ENCODE data around the gene SPATA31D4.

The SPATA31D4 gene

DNA sequence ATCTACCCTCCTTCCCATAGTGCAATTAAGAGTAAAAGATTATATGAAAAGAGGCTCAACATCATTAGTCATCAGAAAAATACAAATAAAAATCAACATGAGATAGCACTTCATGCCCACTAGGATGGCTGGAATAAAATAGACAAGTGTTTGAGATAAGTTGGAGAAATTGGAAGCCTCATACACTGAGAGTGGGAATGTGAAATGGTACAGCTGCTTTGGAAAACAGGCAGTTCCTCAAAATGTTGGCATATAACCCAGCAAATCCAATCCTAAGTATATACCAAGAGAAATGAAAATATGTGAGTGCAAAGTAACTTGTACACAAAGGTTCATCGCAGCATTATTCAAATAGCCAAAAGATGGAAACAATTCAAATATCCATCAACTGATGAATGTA, 24.9 kb downstream of the SPATA31D4 start:
- no peaks in the 10 kb centered on the region for H3K9me3 ChIP-seq (ENCODE audit: control insufficient read depth, insufficient read depth, low read depth, low read length)
- TF ChIP-seq ZNF529 (tag by site-specific recombination; IDR thresholded peaks at IDR 0.05; ENCODE audit: insufficient replicate concordance) (no peak), ZNF571 (tag by site-specific recombination; IDR thresholded peaks at IDR 0.05) (no peak), YY1 (tag by site-specific recombination; IDR thresholded peaks at IDR 0.05) (no peak), ZNF274 (IDR thresholded peaks at IDR 0.05; ENCODE audit: low read length) (no peak), ZNF274 (tag by site-specific recombination; IDR thresholded peaks at IDR 0.05; ENCODE audit: borderline replicate concordance) (no peak)
- ChIA-PET CTCF (no interaction called here), POLR2A (no interaction called here)
- no peak overlapping the region for H3K4me3 ChIP-seq (ENCODE audit: low read depth, low read length)
- no peak overlapping the region for H3K27ac ChIP-seq (ENCODE audit: extremely low read depth, low read depth, low read length)
- H3K36me3 ChIP-seq (ENCODE audit: control insufficient read depth in 2 of 2, insufficient read depth in 1 of 2, low read length in 2 of 2), result no peaks in the 10 kb centered on the region
- no peaks in the 10 kb centered on the region for H3K4me1 ChIP-seq (ENCODE audit: control insufficient read depth, insufficient read depth, low read length)

DNA sequence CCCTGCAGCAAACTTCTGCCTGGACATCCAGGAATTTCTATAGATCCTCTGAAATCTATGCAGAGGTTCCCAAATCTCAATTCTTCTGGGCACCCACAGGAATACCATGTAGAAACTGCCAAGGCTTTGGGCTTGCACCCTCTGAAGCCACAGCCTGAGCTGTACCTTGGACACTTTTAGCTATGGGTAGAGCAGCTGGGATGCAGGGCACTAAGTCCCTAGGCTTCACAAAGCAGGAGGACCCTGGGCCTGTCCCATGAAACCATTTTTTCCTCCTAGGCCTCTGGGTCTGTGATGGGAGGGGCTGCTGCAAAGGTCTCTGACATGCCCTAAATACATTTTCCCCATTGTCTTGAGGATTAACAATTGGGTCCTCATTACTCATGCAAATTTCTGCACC, 27.4 kb downstream of the SPATA31D4 start:
- TF ChIP-seq TRIM28 (IDR thresholded peaks at IDR 0.05; ENCODE audit: borderline replicate concordance, low read length) (peak; percentile 66; the same call in 1 of the 2 replicates), ZNF248 (tag by site-specific recombination; IDR thresholded peaks at IDR 0.05) (no peak), ZFP41 (tag by site-specific recombination; IDR thresholded peaks at IDR 0.05; ENCODE audit: borderline replicate concordance) (no peak), ZNF623 (tag by site-specific recombination; IDR thresholded peaks at IDR 0.05) (no peak), ZEB2 (tag by site-specific recombination; IDR thresholded peaks at IDR 0.05) (no peak), ZNF211 (tag by site-specific recombination; IDR thresholded peaks at IDR 0.05; ENCODE audit: low read depth) (no peak), ZNF140 (tag by site-specific recombination; IDR thresholded peaks at IDR 0.05) (no peak), ZNF768 (tag by site-specific recombination; IDR thresholded peaks at IDR 0.05) (no peak), ZNF132 (tag by site-specific recombination; IDR thresholded peaks at IDR 0.05; ENCODE audit: borderline replicate concordance) (no peak), ZNF585B (tag by site-specific recombination; IDR thresholded peaks at IDR 0.05) (peak; percentile 86), SETDB1 (IDR thresholded peaks at IDR 0.05; ENCODE audit: insufficient read length, low read length) (peak; percentile 79), ZSCAN23 (tag by site-specific recombination; IDR thresholded peaks at IDR 0.05) (no peak), ZNF433 (tag by site-specific recombination; IDR thresholded peaks at IDR 0.05; ENCODE audit: low read depth) (no peak), ZNF280D (tag by site-specific recombination; IDR thresholded peaks at IDR 0.05) (no peak), ZNF830 (tag by site-specific recombination; IDR thresholded peaks at IDR 0.05; ENCODE audit: low read depth) (no peak), ZNF530 (tag by site-specific recombination; IDR thresholded peaks at IDR 0.05; ENCODE audit: low read depth) (no peak), ZNF354C (tag by site-specific recombination; IDR thresholded peaks at IDR 0.05; ENCODE audit: borderline replicate concordance, low read depth) (no peak), ZNF302 (tag by site-specific recombination; IDR thresholded peaks at IDR 0.05; ENCODE audit: low read depth) (no peak), ZNF677 (tag by site-specific recombination; IDR thresholded peaks at IDR 0.05) (no peak), ZNF10 (tag by site-specific recombination; IDR thresholded peaks at IDR 0.05) (no peak), HOXC10 (CRISPR knock-in tag; IDR thresholded peaks at IDR 0.05) (no peak)
- ChIA-PET POLR2A (no interaction called here), CTCF (no interaction called here)
- H3K36me3 ChIP-seq (ENCODE audit: control insufficient read depth in 2 of 2, insufficient read depth in 1 of 2, low read length in 2 of 2), result no peaks in the 10 kb centered on the region
- H3K4me3 ChIP-seq (ENCODE audit: low read depth, low read length), result no peak overlapping the region
- no peaks in the 10 kb centered on the region for H3K9me3 ChIP-seq (ENCODE audit: control insufficient read depth, insufficient read depth, low read depth, low read length)
- no peak overlapping the region for H3K27ac ChIP-seq (ENCODE audit: extremely low read depth, low read depth, low read length)
- no peaks in the 10 kb centered on the region for H3K4me1 ChIP-seq (ENCODE audit: control insufficient read depth, insufficient read depth, low read length)

Data from HEK293 (cell line).